ENCODE results near the gene CCDC85A.

Gene CCDC85A

DNA sequence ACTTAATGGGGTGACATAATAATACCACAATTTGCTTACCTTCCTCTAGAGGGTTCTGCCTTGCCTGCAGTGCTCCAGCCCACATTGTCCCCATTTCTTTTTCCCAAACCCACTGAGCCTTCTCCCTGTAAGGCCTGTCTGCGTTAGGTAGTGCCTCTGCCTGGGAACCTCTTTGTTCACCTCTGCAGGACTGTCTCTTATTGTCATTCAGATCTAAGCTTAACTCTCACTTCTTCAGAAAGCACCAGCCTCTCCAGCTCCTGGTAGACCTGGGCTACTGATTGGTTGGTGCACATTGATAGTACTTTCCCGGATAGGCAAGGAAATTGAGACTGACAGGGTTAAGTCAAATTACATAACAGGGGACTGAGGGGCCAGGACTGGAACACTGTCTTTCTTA lies 49.1 kb downstream of the CCDC85A start:
- H3K27ac Mint-ChIP-seq: no peak overlapping the region

DNA sequence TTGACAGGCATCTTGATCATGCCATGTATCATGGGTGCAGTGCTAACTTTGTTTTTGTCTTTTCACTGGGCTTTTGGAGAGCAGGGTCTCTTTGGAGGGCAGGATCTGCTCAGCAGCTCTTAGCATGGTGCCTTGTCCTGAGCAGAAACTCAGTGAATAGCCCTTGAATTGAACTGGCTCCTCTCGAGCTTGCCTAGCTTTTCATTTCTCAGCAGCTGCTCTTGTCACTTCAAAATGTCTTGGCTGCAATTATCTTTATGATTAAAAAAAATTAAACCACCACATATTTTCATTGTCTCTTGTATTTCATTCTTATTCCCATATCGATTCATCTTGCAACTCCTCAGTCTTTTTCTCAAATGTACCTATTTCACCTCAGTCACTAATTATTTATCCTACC lies 50.5 kb downstream of the CCDC85A start:
- TF ChIP-seq, protein P1, sequence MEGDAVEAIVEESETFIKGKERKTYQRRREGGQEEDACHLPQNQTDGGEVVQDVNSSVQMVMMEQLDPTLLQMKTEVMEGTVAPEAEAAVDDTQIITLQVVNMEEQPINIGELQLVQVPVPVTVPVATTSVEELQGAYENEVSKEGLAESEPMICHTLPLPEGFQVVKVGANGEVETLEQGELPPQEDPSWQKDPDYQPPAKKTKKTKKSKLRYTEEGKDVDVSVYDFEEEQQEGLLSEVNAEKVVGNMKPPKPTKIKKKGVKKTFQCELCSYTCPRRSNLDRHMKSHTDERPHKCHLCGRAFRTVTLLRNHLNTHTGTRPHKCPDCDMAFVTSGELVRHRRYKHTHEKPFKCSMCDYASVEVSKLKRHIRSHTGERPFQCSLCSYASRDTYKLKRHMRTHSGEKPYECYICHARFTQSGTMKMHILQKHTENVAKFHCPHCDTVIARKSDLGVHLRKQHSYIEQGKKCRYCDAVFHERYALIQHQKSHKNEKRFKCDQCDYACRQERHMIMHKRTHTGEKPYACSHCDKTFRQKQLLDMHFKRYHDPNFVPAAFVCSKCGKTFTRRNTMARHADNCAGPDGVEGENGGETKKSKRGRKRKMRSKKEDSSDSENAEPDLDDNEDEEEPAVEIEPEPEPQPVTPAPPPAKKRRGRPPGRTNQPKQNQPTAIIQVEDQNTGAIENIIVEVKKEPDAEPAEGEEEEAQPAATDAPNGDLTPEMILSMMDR (IDR thresholded peaks at IDR 0.05; ENCODE audit: unreplicated experiment in 3 of 3): no peak
- H3K4me1 Mint-ChIP-seq: peaks cover 14% of the 10 kb centered on the region
- H3K36me3 Mint-ChIP-seq (ENCODE audit: low read depth): no peaks in the 10 kb centered on the region
- peak overlapping the region in 1 of 3 experiments; percentile 10 for H3K27ac Mint-ChIP-seq
- no peak overlapping the region for H3K4me3 Mint-ChIP-seq
- peaks cover under 1% of the 10 kb centered on the region for H3K9me3 Mint-ChIP-seq
- H3K27me3 Mint-ChIP-seq (ENCODE audit: low read depth): no peaks in the 10 kb centered on the region

More for the DNA sequence above, 49.1 kb downstream of the CCDC85A start:
- no peaks in the 10 kb centered on the region for H3K36me3 Mint-ChIP-seq (ENCODE audit: low read depth)
- H3K9me3 Mint-ChIP-seq: no peaks in the 10 kb centered on the region
- H3K4me3 Mint-ChIP-seq: no peak overlapping the region
- H3K27me3 Mint-ChIP-seq (ENCODE audit: low read depth): no peaks in the 10 kb centered on the region
- TF ChIP-seq, protein P1 (IDR thresholded peaks at IDR 0.05; ENCODE audit: unreplicated experiment in 3 of 3): no peak
- H3K4me1 Mint-ChIP-seq: peaks cover 8% of the 10 kb centered on the region

DNA sequence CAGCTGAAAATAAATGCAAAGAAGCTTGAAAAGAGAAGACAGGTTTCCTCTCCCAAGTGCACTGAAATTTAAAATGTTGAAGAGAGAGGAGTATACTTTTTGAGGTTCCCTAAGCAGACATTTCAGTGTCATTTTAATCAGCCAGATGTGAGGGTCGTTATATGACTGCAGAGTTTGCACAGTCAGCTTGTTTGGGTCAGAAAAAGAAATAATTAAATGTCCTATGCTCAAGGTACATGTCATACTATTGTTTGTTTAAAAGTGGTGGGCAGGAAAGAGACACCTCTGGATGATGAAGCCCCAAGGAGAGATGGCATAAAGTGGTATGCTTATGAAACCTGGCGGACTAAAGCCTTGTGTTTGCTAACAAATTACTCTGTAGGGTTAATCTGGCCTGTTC lies 55.2 kb downstream of the CCDC85A start:
- TF ChIP-seq, protein P1 (IDR thresholded peaks at IDR 0.05; ENCODE audit: unreplicated experiment in 3 of 3): no peak
- Mint-ChIP-seq H3K27me3 (ENCODE audit: low read depth) (no peaks in the 10 kb centered on the region), H3K36me3 (ENCODE audit: low read depth) (peaks cover 3% of the 10 kb centered on the region), H3K9me3 (peaks cover 29% of the 10 kb centered on the region), H3K4me1 (peaks cover 16% of the 10 kb centered on the region), H3K27ac (peak overlapping the region in 1 of 3 experiments; percentile 33), H3K4me3 (no peak overlapping the region)

DNA sequence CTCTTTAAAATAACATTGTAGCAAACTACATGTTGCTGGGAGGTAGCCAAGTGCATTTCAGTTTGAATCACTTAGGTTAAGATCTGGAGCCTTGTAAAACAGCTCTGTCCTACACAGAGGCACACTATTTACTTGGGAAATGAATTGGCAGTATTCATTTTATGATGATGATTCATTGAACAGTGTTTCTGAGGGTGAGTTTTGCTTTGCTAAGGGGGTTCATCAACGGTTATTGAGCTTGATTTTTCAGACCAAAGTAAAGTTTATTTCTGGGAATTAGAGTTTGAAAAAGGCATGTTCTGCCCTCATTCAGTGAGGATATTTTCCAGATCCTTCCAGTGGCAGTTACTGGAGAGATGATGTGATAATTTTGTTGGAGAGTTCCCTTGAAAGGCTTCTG lies 55.6 kb downstream of the CCDC85A start:
- H3K36me3 Mint-ChIP-seq (ENCODE audit: low read depth): peaks cover 3% of the 10 kb centered on the region
- TF ChIP-seq, protein P1 (IDR thresholded peaks at IDR 0.05; ENCODE audit: unreplicated experiment in 3 of 3): no peak
- H3K9me3 Mint-ChIP-seq: peaks cover 29% of the 10 kb centered on the region
- peaks cover 12% of the 10 kb centered on the region for H3K4me1 Mint-ChIP-seq
- no peaks in the 10 kb centered on the region for H3K27me3 Mint-ChIP-seq (ENCODE audit: low read depth)
- peak overlapping the region in 1 of 3 experiments; percentile 33 for H3K27ac Mint-ChIP-seq
- no peak overlapping the region for H3K4me3 Mint-ChIP-seq

DNA sequence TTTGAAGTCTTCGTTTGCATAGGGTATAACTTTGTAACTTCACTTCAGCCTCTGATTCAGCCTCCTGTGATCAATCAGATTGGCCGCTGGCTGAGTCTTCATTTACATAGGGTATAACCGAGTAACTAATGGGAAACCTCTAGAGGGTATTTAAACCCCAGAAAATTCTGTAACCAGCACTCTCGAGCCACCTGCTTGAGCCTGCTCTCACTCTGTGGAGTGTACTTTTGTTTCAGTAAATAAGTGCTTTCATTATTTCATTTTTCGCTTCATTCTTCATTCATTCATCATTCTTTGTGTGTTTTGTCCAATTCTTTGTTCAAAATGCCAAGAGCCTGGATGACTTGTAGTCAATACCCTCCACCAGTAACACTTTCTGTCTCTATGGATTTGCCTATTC lies 56.4 kb downstream of the CCDC85A start:
- no peak overlapping the region for H3K27ac Mint-ChIP-seq
- H3K4me3 Mint-ChIP-seq: no peak overlapping the region
- peaks cover 9% of the 10 kb centered on the region for H3K4me1 Mint-ChIP-seq
- H3K27me3 Mint-ChIP-seq (ENCODE audit: low read depth): no peaks in the 10 kb centered on the region
- TF ChIP-seq, protein P1 (IDR thresholded peaks at IDR 0.05; ENCODE audit: unreplicated experiment in 3 of 3): no peak
- H3K36me3 Mint-ChIP-seq (ENCODE audit: low read depth): peaks cover 3% of the 10 kb centered on the region
- peaks cover 29% of the 10 kb centered on the region for H3K9me3 Mint-ChIP-seq

DNA sequence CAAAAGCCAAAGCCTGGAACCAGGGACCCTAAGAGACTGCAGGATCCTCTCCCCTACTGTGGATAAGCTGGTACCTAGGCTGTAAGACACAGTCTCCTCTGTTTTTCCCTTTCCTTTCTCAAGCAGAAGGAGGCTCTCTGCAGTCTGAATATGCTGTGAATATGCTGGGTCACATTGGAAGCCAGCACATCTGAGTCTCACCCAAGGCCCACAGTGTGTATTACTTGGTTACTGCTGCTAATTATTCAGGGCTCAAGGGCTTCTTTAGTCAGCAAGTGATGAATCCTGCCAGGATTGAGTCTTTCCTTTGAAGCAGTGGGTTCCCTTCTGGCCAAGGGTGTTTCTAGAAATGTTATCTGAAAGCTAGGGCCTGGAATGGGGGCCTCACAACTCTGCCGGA lies 60.7 kb downstream of the CCDC85A start:
- peaks cover 26% of the 10 kb centered on the region for H3K9me3 Mint-ChIP-seq
- peaks cover 3% of the 10 kb centered on the region for H3K36me3 Mint-ChIP-seq (ENCODE audit: low read depth)
- H3K27ac Mint-ChIP-seq: no peak overlapping the region
- H3K4me1 Mint-ChIP-seq: peaks cover 5% of the 10 kb centered on the region
- no peak overlapping the region for H3K4me3 Mint-ChIP-seq
- H3K27me3 Mint-ChIP-seq (ENCODE audit: low read depth): no peaks in the 10 kb centered on the region
- TF ChIP-seq, protein P1 (IDR thresholded peaks at IDR 0.05; ENCODE audit: unreplicated experiment in 3 of 3): no peak
